Measurements from ENCODE around the gene MACROH2A2.
"Not testable (repeated sequence)": the region's sequence is repeated elsewhere in the genome, so short reads cannot be mapped to it uniquely, and the experiment has no call there.

DNA sequence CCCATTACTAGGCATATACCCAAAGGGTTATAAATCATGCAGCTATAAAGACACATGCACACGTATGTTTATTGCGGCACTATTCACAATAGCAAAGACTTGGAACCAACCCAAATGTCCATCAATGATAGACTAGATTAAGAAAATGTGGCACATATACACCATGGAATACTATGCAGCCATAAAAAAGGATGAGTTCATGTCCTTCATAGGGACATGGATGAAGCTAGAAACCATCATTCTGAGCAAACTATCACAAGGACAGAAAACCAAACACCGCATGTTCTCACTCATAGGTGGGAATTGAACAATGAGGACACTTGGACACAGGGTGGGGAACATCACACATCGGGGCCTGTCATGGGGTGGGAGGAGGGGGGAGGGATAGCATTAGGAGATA lies 5.6 kb upstream of the MACROH2A2 start:
- TF ChIP-seq, protein P1, sequence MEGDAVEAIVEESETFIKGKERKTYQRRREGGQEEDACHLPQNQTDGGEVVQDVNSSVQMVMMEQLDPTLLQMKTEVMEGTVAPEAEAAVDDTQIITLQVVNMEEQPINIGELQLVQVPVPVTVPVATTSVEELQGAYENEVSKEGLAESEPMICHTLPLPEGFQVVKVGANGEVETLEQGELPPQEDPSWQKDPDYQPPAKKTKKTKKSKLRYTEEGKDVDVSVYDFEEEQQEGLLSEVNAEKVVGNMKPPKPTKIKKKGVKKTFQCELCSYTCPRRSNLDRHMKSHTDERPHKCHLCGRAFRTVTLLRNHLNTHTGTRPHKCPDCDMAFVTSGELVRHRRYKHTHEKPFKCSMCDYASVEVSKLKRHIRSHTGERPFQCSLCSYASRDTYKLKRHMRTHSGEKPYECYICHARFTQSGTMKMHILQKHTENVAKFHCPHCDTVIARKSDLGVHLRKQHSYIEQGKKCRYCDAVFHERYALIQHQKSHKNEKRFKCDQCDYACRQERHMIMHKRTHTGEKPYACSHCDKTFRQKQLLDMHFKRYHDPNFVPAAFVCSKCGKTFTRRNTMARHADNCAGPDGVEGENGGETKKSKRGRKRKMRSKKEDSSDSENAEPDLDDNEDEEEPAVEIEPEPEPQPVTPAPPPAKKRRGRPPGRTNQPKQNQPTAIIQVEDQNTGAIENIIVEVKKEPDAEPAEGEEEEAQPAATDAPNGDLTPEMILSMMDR (IDR thresholded peaks at IDR 0.05 in 8 of 11, conservative IDR thresholded peaks at IDR 0.05 in 3 of 11) = not testable (repeated sequence)
- not testable (repeated sequence) for TF ChIP-seq POLR2A, POLR2AphosphoS5 (IDR thresholded peaks at IDR 0.05)
